Ramos (cell line): ENCODE measurements around the gene TMEM109.

Experiments
- in situ Hi-C: fragments of 300-500 bp; cut with MboI; formaldehyde crosslinking; loops from one replicate; pipeline ENCODE4 v1.14.3; 2022; ENCODE audit warnings: low sequenced_read_pairs; ENCODE audit not compliant: unreplicated experiment

The TMEM109 gene

GRCh38 chr11:60878245-60879101, 35.5 kb upstream of the TMEM109 start:
- in situ Hi-C loops = no loop called here

- in situ Hi-C loops = no loop called here
Observed at GRCh38 chr11:60879104-60879503, 34.9 kb upstream of the TMEM109 start.

- in situ Hi-C loops = no loop called here
Observed at GRCh38 chr11:60879971-60880588, 33.9 kb upstream of the TMEM109 start.

- in situ Hi-C loops = no loop called here
Observed at GRCh38 chr11:60880643-60881282, 33.2 kb upstream of the TMEM109 start.

GRCh38 chr11:60887556-60887955, 26.4 kb upstream of the TMEM109 start:
- in situ Hi-C loops = no loop called here

- in situ Hi-C loops = no loop called here
Observed at GRCh38 chr11:60889869-60890311, 24.1 kb upstream of the TMEM109 start.

- in situ Hi-C loops = no loop called here
Observed at GRCh38 chr11:60890696-60891095, 23.3 kb upstream of the TMEM109 start.

- in situ Hi-C loops = no loop called here
Observed at GRCh38 chr11:60891103-60891741, 22.7 kb upstream of the TMEM109 start.

- in situ Hi-C loops = no loop called here
Observed at GRCh38 chr11:60895687-60896086, 18.3 kb upstream of the TMEM109 start.

- in situ Hi-C loops = no loop called here
Observed at GRCh38 chr11:60897496-60897895, 16.5 kb upstream of the TMEM109 start.

- in situ Hi-C loops = no loop called here
Observed at GRCh38 chr11:60899046-60899936, 14.7 kb upstream of the TMEM109 start.

- in situ Hi-C loops = loop anchor here (25.0 kb wide), 2 partner anchors 438 to 1788 kb away; partner anchors contain the start of genes FAM111B and MS4A1
Observed at GRCh38 chr11:60899977-60900376, 14.0 kb upstream of the TMEM109 start.

GRCh38 chr11:60900673-60901404, 13.1 kb upstream of the TMEM109 start:
- in situ Hi-C loops = loop anchor here (25.0 kb wide), 2 partner anchors 439 to 1789 kb away; partner anchors contain the start of genes FAM111B and MS4A1

- in situ Hi-C loops = loop anchor here (25.0 kb wide), 2 partner anchors 440 to 1790 kb away; partner anchors contain the start of genes FAM111B and MS4A1
Observed at GRCh38 chr11:60902625-60903024, 11.3 kb upstream of the TMEM109 start.

- in situ Hi-C loops = loop anchor here (25.0 kb wide), 2 partner anchors 443 to 1793 kb away; partner anchors contain the start of genes FAM111B and MS4A1
Observed at GRCh38 chr11:60905047-60905446, 8.9 kb upstream of the TMEM109 start.

- in situ Hi-C loops = loop anchor here (25.0 kb wide), 2 partner anchors 443 to 1793 kb away; partner anchors contain the start of genes FAM111B and MS4A1
Observed at GRCh38 chr11:60905551-60906113, 8.3 kb upstream of the TMEM109 start.

- in situ Hi-C loops = loop anchor here (25.0 kb wide), 2 partner anchors 444 to 1794 kb away; partner anchors contain the start of genes FAM111B and MS4A1
Observed at GRCh38 chr11:60906132-60906972, 7.6 kb upstream of the TMEM109 start, which contains the start of gene PRPF19. Gene PRPF19 (minus strand): TSS chr11:60906585. CDS start chr11:60906382, 203 bp downstream.
